PFSK-1 (cell line): Measurements from ENCODE around the gene PSAPL1.

Source experiments
- FOXP2 ChIP-seq: optimal IDR thresholded peaks from 2 replicates; pipeline ENCODE3; 2011; ENCODE audit warnings: borderline replicate concordance, control low read depth, inconsistent platforms; ENCODE audit not compliant: insufficient read depth; ENCODE audit errors: extremely low read length, extremely low read depth
- POLR2AphosphoS5 ChIP-seq: IDR thresholded peaks from 2 replicates; pipeline ENCODE4 v1.6.1; 2012; ENCODE audit warnings: low read depth, mild to moderate bottlenecking, control low read depth, low read length, moderate library complexity
- SIN3A ChIP-seq: IDR thresholded peaks from 2 replicates; pipeline ENCODE4 v1.6.1; 2012; ENCODE audit warnings: mild to moderate bottlenecking, low read length, moderate library complexity, borderline replicate concordance; ENCODE audit not compliant: insufficient read depth
- TAF1 ChIP-seq: IDR thresholded peaks from 2 replicates; pipeline ENCODE4 v1.6.1; 2012; ENCODE audit warnings: low read length, control low read depth, borderline replicate concordance; ENCODE audit not compliant: insufficient read depth
- TF ChIP-seq, protein P1 (sequence below), 2 experiments: IDR thresholded peaks; 2 replicates each; pipeline versions ENCODE4 v1.6.1 to v1.8.0; 2011 to 2012; ENCODE audit warnings: low read depth in 2 of 2, low read length in 2 of 2, control low read depth in 1 of 2, inconsistent platforms in 1 of 2, mild to moderate bottlenecking in 1 of 2, moderate library complexity in 1 of 2; ENCODE audit not compliant: insufficient read depth in 1 of 2

PSAPL1 gene

DNA sequence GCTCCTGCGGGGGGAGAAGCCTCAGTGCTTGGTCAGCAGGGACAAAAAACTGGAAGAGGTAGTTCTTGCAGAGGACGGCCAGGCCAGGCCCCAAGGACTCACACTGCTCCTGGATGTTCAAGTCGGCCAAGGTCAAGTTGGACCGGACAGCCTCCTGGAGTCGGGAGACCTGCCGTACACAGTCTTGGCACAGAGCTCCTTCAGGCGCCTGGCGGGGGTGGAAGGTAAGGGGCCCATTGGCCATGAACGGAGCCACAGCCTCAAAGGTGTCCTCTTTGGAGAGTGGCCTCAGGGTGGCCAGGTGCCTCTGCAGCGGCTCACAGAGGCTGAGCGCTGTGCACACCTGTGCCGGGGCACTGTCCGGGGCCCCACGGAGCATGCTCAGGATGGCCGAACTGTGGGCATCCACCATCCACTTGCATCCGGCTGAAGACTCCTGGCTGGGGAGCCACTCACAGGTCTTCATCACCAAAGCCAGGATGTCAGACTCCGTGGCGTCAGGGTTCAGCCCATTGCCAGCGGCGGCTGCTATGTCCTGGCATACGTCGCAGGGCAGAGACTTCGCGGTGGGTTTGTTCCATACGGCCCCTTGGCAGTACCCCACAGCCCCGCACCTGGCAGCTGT, 477 bp downstream of the PSAPL1 start:
- TF ChIP-seq, protein P1, sequence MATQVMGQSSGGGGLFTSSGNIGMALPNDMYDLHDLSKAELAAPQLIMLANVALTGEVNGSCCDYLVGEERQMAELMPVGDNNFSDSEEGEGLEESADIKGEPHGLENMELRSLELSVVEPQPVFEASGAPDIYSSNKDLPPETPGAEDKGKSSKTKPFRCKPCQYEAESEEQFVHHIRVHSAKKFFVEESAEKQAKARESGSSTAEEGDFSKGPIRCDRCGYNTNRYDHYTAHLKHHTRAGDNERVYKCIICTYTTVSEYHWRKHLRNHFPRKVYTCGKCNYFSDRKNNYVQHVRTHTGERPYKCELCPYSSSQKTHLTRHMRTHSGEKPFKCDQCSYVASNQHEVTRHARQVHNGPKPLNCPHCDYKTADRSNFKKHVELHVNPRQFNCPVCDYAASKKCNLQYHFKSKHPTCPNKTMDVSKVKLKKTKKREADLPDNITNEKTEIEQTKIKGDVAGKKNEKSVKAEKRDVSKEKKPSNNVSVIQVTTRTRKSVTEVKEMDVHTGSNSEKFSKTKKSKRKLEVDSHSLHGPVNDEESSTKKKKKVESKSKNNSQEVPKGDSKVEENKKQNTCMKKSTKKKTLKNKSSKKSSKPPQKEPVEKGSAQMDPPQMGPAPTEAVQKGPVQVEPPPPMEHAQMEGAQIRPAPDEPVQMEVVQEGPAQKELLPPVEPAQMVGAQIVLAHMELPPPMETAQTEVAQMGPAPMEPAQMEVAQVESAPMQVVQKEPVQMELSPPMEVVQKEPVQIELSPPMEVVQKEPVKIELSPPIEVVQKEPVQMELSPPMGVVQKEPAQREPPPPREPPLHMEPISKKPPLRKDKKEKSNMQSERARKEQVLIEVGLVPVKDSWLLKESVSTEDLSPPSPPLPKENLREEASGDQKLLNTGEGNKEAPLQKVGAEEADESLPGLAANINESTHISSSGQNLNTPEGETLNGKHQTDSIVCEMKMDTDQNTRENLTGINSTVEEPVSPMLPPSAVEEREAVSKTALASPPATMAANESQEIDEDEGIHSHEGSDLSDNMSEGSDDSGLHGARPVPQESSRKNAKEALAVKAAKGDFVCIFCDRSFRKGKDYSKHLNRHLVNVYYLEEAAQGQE (IDR thresholded peaks at IDR 0.05; ENCODE audit: insufficient read depth in 1 of 2, low read depth in 2 of 2, low read length in 2 of 2) = no peak
- TF ChIP-seq SIN3A = no peak
- no peak for TF ChIP-seq POLR2AphosphoS5
- TF ChIP-seq FOXP2 = no peak
- TF ChIP-seq TAF1 = no peak

DNA sequence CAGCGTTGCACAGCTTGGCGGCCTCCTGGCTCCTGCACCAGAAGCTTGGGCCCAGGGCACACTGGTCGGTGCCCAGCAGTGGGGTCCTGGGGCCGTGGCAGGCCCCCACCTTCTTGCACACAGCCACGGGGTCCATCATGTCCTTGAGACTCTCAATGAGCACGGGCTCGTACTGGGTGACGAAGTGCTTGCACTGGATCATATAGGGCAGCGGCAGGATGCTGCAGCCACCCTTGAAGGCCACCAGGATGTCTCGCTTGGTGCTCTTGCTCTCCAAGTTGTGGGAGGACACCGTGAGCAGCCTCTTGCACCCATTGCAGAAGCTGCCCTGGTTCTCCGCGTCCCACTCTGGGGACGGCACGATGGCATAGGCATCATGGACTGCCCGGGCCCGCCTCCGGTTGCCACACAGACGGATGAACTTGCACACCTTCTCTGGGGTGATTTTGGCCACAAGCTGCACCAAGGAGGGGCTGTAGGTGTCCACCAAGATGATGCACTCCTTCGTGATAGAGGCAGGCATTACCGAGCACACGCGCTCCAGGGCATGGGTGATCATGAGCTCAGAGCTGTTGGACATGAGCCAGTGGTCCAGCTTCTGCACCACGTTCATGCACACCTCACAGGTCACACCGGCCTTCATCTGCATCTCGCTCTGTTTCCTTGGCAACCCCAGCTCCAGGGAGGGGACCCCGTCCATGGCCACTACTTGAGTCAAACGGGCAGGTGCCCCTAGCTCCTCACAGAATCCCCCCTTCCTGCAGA, 1.2 kb downstream of the PSAPL1 start:
- TF ChIP-seq, protein P1 (IDR thresholded peaks at IDR 0.05; ENCODE audit: insufficient read depth in 1 of 2, low read depth in 2 of 2, low read length in 2 of 2) = no peak
- TF ChIP-seq SIN3A (no peak), TAF1 (no peak), FOXP2 (no peak), POLR2AphosphoS5 (no peak)

DNA sequence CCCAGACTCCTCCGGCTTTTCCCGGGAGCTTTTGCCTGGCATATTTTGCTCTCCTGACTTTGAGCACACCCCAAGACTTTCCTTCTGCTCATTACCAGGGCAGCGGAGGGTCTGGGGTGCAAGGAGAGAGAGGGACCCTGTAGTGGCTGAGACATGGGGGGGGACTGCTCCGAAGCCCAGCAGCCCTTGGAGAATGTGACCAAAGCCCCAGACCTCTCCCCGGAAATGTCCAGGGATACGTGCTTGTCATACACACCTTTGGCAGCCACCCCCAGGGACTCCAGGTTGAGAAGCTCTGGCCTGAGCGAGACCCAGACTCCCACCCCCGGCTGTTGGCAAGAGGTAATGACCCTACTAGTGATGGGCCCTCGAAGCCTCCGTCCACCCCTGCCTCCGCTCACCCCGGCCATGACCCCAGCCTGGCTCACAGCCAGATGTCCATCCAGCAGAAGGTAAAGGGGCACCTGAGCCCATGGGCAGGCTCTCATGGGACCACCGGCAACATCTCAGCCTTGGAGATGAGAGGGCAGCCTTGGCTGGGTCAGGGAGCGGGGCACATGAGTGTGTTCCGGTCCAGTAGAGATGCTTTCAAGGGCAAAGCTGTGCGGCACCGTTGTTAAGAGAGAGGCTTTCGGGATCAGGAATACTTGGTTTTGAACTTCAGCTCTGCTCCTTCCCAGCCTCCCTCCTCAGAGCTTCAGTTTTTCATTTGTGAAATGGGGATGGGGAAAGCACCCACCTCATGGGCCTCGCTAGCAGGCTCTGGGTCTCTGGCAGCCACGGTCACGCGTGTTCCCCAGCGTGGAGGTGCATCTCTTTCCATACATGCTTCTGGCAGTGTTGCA, 2.0 kb downstream of the PSAPL1 start:
- TF ChIP-seq FOXP2 (no peak), SIN3A (no peak), POLR2AphosphoS5 (no peak), TAF1 (no peak)
- TF ChIP-seq, protein P1 (IDR thresholded peaks at IDR 0.05; ENCODE audit: insufficient read depth in 1 of 2, low read depth in 2 of 2, low read length in 2 of 2) = no peak

DNA sequence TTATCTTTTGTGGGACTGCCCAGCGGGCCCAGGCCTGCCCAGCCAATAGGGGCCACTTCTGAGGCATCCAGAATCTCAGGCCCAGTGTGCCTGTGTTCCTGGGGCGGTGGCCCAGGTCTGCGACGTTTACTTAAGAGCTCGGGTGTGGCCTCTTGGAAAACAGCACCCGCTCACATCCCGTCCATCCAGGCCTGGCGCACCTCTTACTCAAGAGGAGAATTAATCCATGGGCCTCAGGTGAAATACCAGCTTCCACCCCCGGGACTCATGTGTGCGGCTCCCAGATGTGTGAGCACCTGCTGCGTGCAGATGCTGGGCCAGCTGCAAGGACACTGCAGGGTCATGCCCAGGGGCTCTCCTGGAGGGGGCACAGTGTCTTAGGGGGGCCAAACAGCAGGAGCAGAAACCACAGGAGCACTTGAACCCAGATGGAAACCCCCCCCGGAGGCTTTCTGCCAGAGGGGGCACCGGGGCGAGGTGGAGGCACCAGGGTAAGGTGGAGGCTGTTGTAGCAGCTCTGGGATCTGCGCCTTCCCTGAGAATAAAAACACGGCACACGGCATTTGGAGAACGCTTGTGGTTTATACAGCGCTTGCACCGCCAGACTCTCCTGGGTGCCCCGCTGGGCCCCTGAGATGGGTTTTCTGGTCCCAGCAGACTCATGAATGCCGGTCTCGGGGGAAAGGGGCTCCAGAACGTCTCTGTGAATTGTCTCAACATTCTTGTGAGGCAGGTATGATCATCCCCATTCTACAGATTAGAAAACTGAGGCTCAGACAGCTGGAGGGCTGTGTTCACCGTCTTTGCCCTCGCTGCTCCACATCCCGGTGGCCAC, 2.8 kb downstream of the PSAPL1 start:
- TF ChIP-seq TAF1 = no peak
- TF ChIP-seq, protein P1 (IDR thresholded peaks at IDR 0.05; ENCODE audit: insufficient read depth in 1 of 2, low read depth in 2 of 2, low read length in 2 of 2) = no peak
